Activated CD4-positive, alpha-beta T cell treated with anti-CD3 and anti-CD28 coated beads, Interleukin-2, amount 10 ng/mL, durations not matched to agents 7 days and 5 days (primary cell): ENCODE measurements around the gene NXPH4. TPM values are rescaled to one million over a fixed set of nuclear protein-coding genes. Genes with fewer than 3 reads are reported as not detected.

Source experiments
- CTCF ChIA-PET: fragments of 350-600 bp; sonication (Branson Sonifier 250); formaldehyde crosslinking; loops from one replicate; lab custom pipeline; 2021; ENCODE audit warnings: antibody characterized with exemption; lab: Charles Lee
- POLR2A ChIA-PET: fragments of 350-600 bp; sonication (Branson Sonifier 250); formaldehyde crosslinking; loops from one replicate; lab custom pipeline; 2021; ENCODE audit warnings: antibody characterized with exemption; lab: Charles Lee
- DNase-seq: peaks from one replicate; pipeline ENCODE4 v3.0.0-alpha.2; 2020
- H3K27ac Mint-ChIP-seq: one replicate; pipeline ENCODE4 v1.8.0; 2021; ENCODE audit warnings: mild to moderate bottlenecking, moderate library complexity, mixed read lengths
- H3K27me3 Mint-ChIP-seq: one replicate; pipeline ENCODE4 v1.8.0; 2021; ENCODE audit warnings: mixed read lengths
- H3K36me3 Mint-ChIP-seq: one replicate; pipeline ENCODE4 v1.8.0; 2021; ENCODE audit warnings: low read depth, mixed read lengths
- H3K4me1 Mint-ChIP-seq: one replicate; pipeline ENCODE4 v1.8.0; 2021; ENCODE audit warnings: mixed read lengths
- H3K4me3 Mint-ChIP-seq: one replicate; pipeline ENCODE4 v1.8.0; 2021; ENCODE audit warnings: mild to moderate bottlenecking, moderate library complexity, mixed read lengths
- H3K9me3 Mint-ChIP-seq: one replicate; pipeline ENCODE4 v1.8.0; 2021; ENCODE audit warnings: mixed read lengths
- total RNA-seq, 2 experiments: library from RNA; stranded (reverse); gene quantifications; one replicate each; pipeline ENCODE4 v1.2.3, GENCODE V29; 2021

Gene NXPH4
- total RNA-seq, 2 experiments from 2014 or later: 0.29 to 0.32 TPM

GRCh38 chr12:57233357-57234232 lies 17.0 kb downstream of the NXPH4 start:
- ChIA-PET CTCF (interaction anchor here (0.7 to 10.9 kb wide), 6 partner anchors 9 to 21 kb away, joined by 3 to 332 read pairs (median 3); partner anchors contain the start of gene STAC3), POLR2A (no interaction called here)
- H3K4me1 Mint-ChIP-seq: peaks cover 70% of the 10 kb centered on the region
- H3K27me3 Mint-ChIP-seq: peaks cover 14% of the 10 kb centered on the region
- H3K9me3 Mint-ChIP-seq: no peaks in the 10 kb centered on the region
- DNase-seq: no peak
- H3K4me3 Mint-ChIP-seq: no peak overlapping the region
- H3K27ac Mint-ChIP-seq: no peak overlapping the region
- peaks cover 44% of the 10 kb centered on the region for H3K36me3 Mint-ChIP-seq

- H3K4me3 Mint-ChIP-seq: no peak overlapping the region
- H3K9me3 Mint-ChIP-seq: no peaks in the 10 kb centered on the region
- no peak overlapping the region for H3K27ac Mint-ChIP-seq
- POLR2A ChIA-PET: no interaction called here
- DNase-seq: no peak
- CTCF ChIA-PET: interaction anchor here (0.8 to 10.9 kb wide), 4 partner anchors 9 to 18 kb away, joined by 3 to 332 read pairs (median 3); partner anchors contain the start of gene STAC3
- H3K36me3 Mint-ChIP-seq: peaks cover 46% of the 10 kb centered on the region
- peaks cover 18% of the 10 kb centered on the region for H3K27me3 Mint-ChIP-seq
- H3K4me1 Mint-ChIP-seq: peaks cover 70% of the 10 kb centered on the region
These were observed 17.6 kb downstream of the NXPH4 start for GRCh38 chr12:57234233-57234570.

GRCh38 chr12:57234571-57235016 lies 18.0 kb downstream of the NXPH4 start:
- peaks cover 19% of the 10 kb centered on the region for H3K27me3 Mint-ChIP-seq
- DNase-seq: no peak
- ChIA-PET POLR2A (no interaction called here), CTCF (interaction anchor here (10.9 kb wide), 1 partner anchor 9 kb away, joined by 332 read pairs; the partner anchor contains the start of gene STAC3)
- no peaks in the 10 kb centered on the region for H3K9me3 Mint-ChIP-seq
- no peak overlapping the region for H3K27ac Mint-ChIP-seq
- peaks cover 70% of the 10 kb centered on the region for H3K4me1 Mint-ChIP-seq
- no peak overlapping the region for H3K4me3 Mint-ChIP-seq
- H3K36me3 Mint-ChIP-seq: peaks cover 46% of the 10 kb centered on the region

- H3K4me3 Mint-ChIP-seq: no peak overlapping the region
- H3K27ac Mint-ChIP-seq: no peak overlapping the region
- ChIA-PET CTCF (interaction anchor here (10.5 to 18.3 kb wide), 2 partner anchors 6 to 22 kb away, joined by 142 to 332 read pairs; partner anchors contain the start of gene SHMT2), POLR2A (no interaction called here)
- peaks cover 67% of the 10 kb centered on the region for H3K4me1 Mint-ChIP-seq
- H3K36me3 Mint-ChIP-seq: peaks cover 42% of the 10 kb centered on the region
- DNase-seq: no peak
- H3K9me3 Mint-ChIP-seq: no peaks in the 10 kb centered on the region
- peaks cover 21% of the 10 kb centered on the region for H3K27me3 Mint-ChIP-seq
These were observed 18.6 kb downstream of the NXPH4 start for GRCh38 chr12:57235017-57235727.

GRCh38 chr12:57235728-57236131 lies 19.1 kb downstream of the NXPH4 start:
- no peaks in the 10 kb centered on the region for H3K9me3 Mint-ChIP-seq
- ChIA-PET POLR2A (no interaction called here), CTCF (interaction anchor here (10.5 to 18.3 kb wide), 2 partner anchors 7 to 22 kb away, joined by 142 to 332 read pairs; partner anchors contain the start of gene SHMT2)
- no peak overlapping the region for H3K27ac Mint-ChIP-seq
- H3K4me1 Mint-ChIP-seq: peaks cover 67% of the 10 kb centered on the region
- peaks cover 36% of the 10 kb centered on the region for H3K36me3 Mint-ChIP-seq
- H3K4me3 Mint-ChIP-seq: no peak overlapping the region
- DNase-seq: no peak
- H3K27me3 Mint-ChIP-seq: peaks cover 26% of the 10 kb centered on the region

GRCh38 chr12:57236201-57236924 lies 19.8 kb downstream of the NXPH4 start:
- H3K9me3 Mint-ChIP-seq: no peaks in the 10 kb centered on the region
- H3K27ac Mint-ChIP-seq: no peak overlapping the region
- CTCF ChIA-PET: interaction anchor here (10.5 to 18.3 kb wide), 2 partner anchors 7 to 23 kb away, joined by 142 to 332 read pairs; partner anchors contain the start of gene SHMT2
- DNase-seq: no peak
- H3K27me3 Mint-ChIP-seq: peaks cover 33% of the 10 kb centered on the region
- POLR2A ChIA-PET: no interaction called here
- no peak overlapping the region for H3K4me3 Mint-ChIP-seq
- H3K4me1 Mint-ChIP-seq: peaks cover 67% of the 10 kb centered on the region
- H3K36me3 Mint-ChIP-seq: peaks cover 35% of the 10 kb centered on the region

GRCh38 chr12:57236925-57237595 lies 20.5 kb downstream of the NXPH4 start:
- Mint-ChIP-seq H3K27ac (no peak overlapping the region), H3K36me3 (peaks cover 32% of the 10 kb centered on the region), H3K4me3 (peak overlapping the region; percentile 79), H3K9me3 (no peaks in the 10 kb centered on the region), H3K27me3 (peaks cover 40% of the 10 kb centered on the region), H3K4me1 (peaks cover 69% of the 10 kb centered on the region)
- DNase-seq: no peak
- ChIA-PET POLR2A (no interaction called here), CTCF (interaction anchor here (1.1 to 18.3 kb wide), 3 partner anchors 8 to 24 kb away, joined by 6 to 332 read pairs (median 142); partner anchors contain the start of gene SHMT2)

GRCh38 chr12:57237596-57237931 lies 21.0 kb downstream of the NXPH4 start:
- H3K36me3 Mint-ChIP-seq: peaks cover 27% of the 10 kb centered on the region
- H3K4me3 Mint-ChIP-seq: peak overlapping the region; percentile 79
- CTCF ChIA-PET: interaction anchor here (1.1 to 18.3 kb wide), 3 partner anchors 9 to 24 kb away, joined by 6 to 332 read pairs (median 142); partner anchors contain the start of gene SHMT2
- H3K4me1 Mint-ChIP-seq: peaks cover 70% of the 10 kb centered on the region
- H3K9me3 Mint-ChIP-seq: no peaks in the 10 kb centered on the region
- DNase-seq: no peak
- peaks cover 42% of the 10 kb centered on the region for H3K27me3 Mint-ChIP-seq
- POLR2A ChIA-PET: no interaction called here
- no peak overlapping the region for H3K27ac Mint-ChIP-seq

GRCh38 chr12:57237932-57238853 lies 21.6 kb downstream of the NXPH4 start:
- POLR2A ChIA-PET: interaction anchor here (0.6 kb wide), 1 partner anchor 9 kb away, joined by 3 read pairs; the partner anchor contains the start of gene SHMT2

GRCh38 chr12:57238854-57239554 lies 22.4 kb downstream of the NXPH4 start:
- CTCF ChIA-PET: interaction anchor here (0.6 to 18.3 kb wide), 24 partner anchors 9 to 490 kb away, joined by 3 to 332 read pairs (median 5); partner anchors contain the start of genes NEMP1, NXPH4, SHMT2 and STAC3
- peak; percentile 88 for DNase-seq
- H3K9me3 Mint-ChIP-seq: no peaks in the 10 kb centered on the region
- POLR2A ChIA-PET: no interaction called here
- peaks cover 50% of the 10 kb centered on the region for H3K27me3 Mint-ChIP-seq
- peaks cover 79% of the 10 kb centered on the region for H3K4me1 Mint-ChIP-seq
- peak overlapping the region; percentile 79 for H3K4me3 Mint-ChIP-seq
- H3K36me3 Mint-ChIP-seq: peaks cover 14% of the 10 kb centered on the region
- H3K27ac Mint-ChIP-seq: peak overlapping the region; percentile 83

More at GRCh38 chr12:57237932-57238853, 21.6 kb downstream of the NXPH4 start:
- peaks cover 21% of the 10 kb centered on the region for H3K36me3 Mint-ChIP-seq
- H3K27me3 Mint-ChIP-seq: peaks cover 47% of the 10 kb centered on the region
- peak overlapping the region; percentile 79 for H3K4me3 Mint-ChIP-seq
- H3K9me3 Mint-ChIP-seq: no peaks in the 10 kb centered on the region
- peak overlapping the region; percentile 76 for H3K27ac Mint-ChIP-seq
- CTCF ChIA-PET: interaction anchor here (0.6 to 18.3 kb wide), 19 partner anchors 9 to 239 kb away, joined by 3 to 332 read pairs (median 6); partner anchors contain the start of genes NEMP1, NXPH4, SHMT2 and STAC3
- no peak for DNase-seq
- peaks cover 74% of the 10 kb centered on the region for H3K4me1 Mint-ChIP-seq
